Erythroblast (primary cell): Measurements from ENCODE around the gene ELOVL4.

Experiments
- GATA1 ChIP-seq: IDR thresholded peaks from 2 replicates; pipeline ENCODE4 v1.6.1; 2011; ENCODE audit warnings: low read depth, mild to moderate bottlenecking, control low read depth, low read length, moderate library complexity
- POLR2A ChIP-seq: IDR thresholded peaks from 2 replicates; pipeline ENCODE4 v1.6.1; 2011; ENCODE audit warnings: mild to moderate bottlenecking, low read length

DNA sequence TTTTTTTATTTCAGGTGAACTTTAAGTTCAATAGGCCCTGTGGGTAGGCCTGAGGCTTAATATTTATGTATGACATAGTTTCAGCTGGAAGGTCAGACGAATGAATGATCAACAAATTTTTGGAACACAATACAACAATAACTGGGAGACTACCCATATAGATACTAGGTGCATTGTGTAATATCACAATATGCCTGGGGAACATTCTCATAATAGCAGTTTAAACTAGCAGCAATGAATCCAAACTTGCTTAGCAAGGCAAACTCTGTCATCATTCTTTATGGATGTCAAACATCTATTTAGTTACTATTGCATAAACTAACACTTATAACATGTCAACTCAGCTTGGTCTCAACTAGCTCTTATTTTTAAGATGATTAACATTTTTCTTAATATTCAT, 49.3 kb downstream of the ELOVL4 start:
- TF ChIP-seq POLR2A = no peak
- TF ChIP-seq GATA1 = no peak
